Hematopoietic multipotent progenitor cell treated with erythropoietin and hydrocortisone succinate and interleukin-3 and kit ligand, for 17 days (in vitro differentiated cells): ENCODE data around the gene SLC6A7.

Experiments used
- DNase-seq: peaks from one replicate; pipeline ENCODE4 v3.0.0-alpha.2; 2015; ENCODE audit warnings: low spot score

The SLC6A7 gene

DNA sequence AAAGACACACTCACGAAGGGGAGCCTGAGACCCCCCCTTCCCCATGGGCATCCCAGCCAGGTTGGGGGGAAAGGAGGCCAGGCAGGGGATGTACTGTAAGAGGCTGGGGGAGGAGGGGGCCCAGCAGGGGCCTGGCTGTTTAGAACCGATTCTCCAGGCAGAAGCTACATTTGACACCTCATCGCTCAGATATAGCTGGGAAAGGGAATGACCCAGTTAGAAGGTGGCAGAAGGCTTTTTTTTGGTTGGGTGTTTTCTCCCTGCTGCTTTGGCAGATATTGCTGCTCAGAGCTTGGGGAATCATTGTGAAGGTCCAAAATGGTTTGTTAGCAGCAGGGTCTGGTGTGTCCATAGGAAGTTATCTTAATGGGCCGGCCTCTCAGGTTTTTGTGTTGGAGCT, 17.3 kb upstream of the SLC6A7 start:
- no peak for DNase-seq

DNA sequence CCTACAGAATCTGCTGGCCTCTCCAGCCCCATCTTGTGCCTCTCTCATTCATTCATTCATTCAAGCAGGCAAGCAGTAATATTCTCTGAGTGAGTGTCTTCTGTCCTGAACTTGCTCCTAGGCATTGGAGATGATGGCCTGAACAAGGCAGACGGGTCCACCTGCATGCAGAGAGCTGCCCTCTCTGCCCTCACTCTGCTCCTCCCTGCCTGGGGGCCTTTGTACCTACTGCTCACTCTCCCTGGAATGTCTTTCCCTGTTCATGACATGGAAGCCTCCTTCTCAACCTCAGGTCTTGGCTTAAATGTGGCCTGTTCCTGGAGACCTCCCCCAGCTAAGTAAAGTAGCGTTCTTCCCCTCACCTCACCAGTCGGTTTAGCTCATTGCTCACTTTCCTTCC, 16.7 kb upstream of the SLC6A7 start:
- no peak for DNase-seq

DNA sequence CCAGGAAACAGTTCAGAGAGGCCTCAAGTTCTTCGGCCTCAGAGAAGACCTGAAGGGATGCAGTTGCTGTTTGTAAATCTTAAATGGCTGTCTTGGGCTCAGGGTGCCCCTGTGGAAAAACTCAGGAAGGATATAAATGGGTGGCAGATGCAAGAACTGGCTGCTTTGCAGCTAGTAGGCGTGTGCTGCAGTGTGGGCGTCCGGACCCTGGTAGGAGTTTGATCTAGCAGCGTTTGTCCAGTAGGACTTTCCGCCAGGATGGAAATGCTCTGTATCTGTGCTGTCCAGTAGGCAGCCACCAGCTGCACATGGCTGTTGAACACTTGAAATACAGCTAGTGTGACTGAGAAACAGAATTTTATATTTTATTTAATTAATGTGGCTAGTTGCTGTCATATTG, 15.6 kb upstream of the SLC6A7 start:
- DNase-seq: no peak

DNA sequence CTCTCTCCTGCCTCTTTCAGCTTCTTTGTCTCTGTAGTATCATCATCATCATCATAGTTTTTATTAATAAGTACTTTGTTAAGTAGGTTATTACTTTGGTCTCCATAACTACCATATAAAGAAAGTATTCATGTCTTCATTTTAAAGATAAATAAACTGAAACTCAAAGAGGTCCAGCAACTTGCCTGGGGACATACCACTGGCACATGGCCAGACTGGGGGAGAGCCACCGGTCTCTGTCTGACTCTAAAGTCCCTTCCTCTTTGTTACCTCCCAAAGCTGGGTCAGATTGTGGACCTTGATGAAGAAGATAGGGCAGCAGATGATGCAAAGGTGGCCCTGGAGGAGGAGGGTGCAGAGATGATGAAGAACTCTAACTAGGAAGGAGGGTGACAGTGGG, 14.8 kb upstream of the SLC6A7 start:
- DNase-seq: no peak

DNA sequence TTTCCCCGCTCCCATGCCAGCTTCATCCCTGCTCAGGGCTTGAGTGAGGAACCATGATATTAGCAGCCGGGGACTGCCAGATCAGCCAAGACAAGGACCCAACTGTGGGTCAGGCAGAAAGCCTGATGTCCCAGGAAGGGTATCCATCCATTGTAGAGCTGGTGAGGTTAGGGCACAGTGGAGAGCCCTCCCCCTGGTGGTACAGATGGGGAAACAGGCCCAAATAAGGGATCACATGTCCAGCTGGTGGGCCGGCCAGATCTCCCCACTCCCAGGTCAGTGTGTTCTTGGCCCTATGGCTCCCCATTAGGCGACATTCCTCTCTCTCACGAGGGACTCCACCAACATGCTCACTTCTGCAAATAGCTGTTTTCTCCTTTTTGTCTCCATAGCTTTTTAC, 14.3 kb upstream of the SLC6A7 start:
- DNase-seq: no peak

DNA sequence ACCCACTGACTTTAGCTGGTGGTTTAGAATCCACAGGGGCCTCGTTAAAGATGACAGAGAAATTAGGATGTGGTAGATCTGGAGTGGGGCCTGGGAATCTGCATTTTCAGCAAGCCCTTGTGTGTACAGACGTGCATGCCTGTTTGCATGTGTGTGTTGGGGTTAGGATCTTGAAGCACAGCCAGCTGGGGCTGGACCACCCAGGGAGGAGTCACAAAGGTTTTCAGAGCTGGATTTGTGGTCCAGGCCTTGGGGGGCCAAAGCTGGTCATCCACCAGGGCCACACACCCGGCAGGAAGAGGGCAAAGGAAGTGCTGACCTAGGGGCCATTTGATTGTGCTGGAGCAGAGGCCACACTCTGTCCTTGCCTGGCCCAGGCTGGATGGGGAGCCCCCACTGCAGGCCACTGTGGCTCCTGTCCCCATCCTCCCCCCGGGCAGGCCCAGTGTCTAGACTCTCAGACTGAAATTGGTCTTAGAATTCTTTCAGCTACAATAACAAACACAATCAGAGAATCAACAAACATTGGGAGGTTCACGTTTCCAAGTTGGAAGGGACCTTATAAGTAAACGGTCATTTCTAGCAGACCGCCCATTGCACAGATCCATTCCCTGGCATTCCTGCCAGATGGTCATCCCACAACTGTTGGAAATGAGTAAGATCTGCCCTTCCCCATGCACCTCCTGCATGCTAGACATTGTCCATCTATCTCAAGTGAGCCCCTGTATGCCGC, 13.0 kb upstream of the SLC6A7 start:
- no peak for DNase-seq

DNA sequence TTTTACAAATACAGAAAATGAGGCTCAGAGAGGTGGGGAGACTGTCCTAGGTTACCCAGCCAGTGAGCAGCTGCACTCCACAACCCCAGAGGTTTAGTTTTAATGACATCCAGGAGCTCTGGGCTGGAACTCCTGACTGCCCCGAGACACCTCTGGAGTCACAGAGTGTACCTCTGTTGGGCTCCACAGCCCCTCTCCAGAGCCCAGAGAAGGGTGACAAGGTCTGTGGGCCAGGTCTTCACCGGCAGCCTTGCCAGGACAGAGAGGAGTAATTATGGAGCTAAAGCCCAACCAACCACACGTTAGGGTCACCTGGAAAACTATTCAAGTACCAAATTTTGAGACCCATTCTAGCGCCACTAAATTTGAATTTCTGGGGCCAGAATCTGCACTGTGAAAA, 12.1 kb upstream of the SLC6A7 start:
- no peak for DNase-seq

DNA sequence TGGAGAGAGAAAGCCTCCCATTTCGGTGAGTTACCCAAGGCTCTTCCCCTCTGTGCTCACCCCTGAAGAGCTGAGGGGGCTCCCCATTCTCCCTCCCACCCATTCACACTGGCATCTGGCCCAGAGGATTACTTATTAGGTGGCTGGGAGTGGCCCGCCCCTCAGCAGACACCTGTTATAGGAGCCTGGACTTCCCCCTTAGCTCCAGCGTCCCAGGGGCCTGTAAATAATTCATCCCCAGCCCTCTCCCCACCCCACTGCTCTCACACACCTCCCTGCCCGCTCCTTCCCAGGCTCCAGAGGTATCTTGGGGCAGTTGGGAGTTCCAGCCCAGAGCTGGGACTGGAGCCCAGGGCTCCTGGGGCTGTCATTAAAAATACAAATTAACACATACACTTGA, 11.6 kb upstream of the SLC6A7 start:
- no peak for DNase-seq

DNA sequence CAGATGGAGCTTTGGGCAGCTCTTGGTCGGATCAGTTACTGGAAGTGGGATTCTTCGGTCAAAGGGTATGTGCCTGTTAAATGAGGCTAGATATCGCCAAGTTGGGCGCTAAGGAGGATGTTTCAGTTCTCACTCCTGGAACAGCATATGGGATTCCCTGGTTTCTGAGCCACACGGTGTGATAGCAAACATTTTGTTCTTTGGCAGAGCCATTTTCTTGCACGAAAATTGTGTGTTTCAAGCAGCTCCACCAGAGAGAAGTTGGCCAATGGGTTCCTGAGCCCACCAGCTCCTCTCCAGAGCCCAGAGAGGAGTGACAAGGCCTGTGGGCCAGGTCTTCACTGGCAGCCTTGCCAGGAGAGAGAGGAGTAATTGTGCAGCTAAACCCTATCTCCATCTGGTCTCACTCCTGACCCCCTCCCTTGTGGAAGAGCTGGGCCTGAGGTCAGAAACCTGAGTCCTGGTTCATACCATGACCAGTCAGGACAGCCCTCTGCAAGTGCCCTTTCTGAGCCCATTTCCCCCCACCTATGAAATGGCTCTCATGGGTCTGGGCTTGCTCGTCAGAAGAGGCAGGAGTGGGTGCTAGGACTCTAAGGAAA, 10.7 kb upstream of the SLC6A7 start:
- DNase-seq: no peak

DNA sequence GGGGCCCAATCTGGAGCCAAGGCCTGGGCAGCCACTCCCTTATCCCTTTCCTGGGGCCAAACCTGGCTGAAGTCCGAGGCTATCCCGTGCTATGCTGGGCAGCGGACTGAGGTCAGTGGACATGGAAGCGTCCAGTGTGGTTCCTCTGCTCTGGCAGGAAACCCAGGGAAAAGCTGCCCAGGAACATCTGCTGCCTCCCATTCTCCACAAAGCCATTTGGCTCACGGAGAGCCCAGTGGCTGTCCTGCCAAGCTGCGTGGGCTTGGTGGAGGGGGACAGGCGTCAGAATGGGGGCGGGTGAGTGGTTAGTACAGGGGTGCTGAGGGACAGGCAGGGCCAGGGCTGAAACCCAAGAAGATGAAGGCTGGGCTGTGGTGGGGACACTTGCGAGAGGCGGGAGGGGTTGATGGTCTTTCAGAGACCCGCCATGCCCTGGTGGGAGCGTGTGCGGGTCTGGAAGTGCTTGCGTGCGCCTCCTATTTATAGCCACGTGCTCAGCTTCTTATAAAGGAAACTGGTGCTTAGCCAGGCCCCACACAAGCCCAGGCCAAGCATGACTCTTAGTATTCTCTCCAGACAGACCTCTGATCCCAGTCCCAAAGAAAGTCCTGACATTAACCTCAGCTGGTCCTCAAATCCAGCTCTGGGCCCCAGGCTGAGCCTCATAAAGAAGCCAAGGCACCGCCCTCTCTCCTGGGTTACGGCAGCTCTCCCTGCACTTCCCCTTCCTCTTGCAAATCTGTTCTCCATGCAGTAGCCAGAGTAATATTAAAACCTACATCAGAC, 9.4 kb upstream of the SLC6A7 start:
- no peak for DNase-seq

DNA sequence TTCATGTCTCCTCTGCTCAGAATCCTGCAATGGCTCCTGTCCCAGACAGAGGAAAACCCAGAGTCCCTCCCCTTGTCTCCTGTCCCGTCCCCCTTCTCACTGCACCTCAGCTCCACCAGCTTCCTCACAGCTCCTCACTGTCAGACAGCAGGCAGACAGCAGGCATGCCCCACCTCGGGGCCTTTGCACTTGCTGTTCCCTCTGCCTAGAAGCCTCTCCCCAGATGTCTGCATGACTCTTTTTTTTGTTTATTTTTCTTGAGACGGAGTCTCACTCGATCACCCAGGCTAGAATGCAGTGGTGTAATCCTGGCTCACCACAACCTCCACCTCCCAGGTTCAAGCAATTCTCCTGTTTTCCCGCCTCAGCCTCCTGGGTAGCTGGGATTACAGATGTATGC, 8.8 kb upstream of the SLC6A7 start:
- DNase-seq: no peak

DNA sequence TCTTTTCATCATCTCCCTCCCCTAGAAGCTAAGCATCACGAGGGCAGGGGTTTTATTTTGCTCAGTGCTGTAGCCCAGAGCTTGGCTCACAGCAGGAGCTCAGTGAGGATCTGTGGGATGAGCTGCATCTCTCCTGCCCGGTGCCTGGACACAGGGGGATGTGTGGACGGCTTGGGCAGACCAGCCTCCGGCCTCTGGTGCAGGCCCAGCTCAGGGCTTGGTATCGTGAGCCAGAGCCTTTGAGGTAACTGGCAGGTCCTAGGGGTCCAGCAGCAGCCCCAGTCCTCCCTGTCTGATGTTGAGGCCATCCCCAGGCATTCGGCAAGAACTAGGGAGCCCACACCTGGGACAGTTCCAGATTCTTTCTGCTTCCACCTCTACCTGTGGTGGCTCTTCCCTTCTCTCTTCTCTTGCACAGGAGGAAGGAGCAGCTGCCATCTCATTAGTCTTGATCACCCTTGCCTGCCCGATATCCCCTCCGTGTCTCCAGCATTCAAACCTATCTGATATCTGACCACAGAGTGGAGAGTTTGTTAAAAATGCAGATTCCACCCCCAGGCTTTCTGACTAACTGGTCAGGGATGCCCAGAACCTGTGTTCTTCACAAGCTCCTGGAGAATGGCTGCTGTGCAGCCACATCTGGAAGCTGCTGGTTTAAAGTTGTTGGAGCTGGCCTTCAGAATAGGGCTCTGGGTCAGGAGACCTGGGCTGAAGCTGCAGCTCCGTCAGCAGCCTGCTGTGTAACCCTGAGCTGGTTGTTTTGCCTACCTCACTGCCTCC, 7.9 kb upstream of the SLC6A7 start:
- DNase-seq: no peak

DNA sequence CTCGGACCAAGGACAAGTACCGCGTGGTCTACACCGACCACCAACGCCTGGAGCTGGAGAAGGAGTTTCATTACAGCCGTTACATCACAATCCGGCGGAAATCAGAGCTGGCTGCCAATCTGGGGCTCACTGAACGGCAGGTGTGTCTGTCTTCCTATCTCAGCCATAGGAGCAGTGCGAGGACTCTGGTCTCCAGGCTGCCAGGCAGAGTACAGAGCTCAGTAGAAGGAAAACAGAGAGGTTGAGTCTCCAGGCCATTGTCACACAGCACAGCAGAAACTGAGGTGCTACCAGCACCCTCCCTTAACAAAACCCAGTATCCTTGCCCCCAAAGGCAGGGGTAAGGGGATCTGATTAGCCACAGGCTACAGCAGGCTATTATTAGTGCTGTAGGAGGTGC, 7.1 kb upstream of the SLC6A7 start:
- no peak for DNase-seq

DNA sequence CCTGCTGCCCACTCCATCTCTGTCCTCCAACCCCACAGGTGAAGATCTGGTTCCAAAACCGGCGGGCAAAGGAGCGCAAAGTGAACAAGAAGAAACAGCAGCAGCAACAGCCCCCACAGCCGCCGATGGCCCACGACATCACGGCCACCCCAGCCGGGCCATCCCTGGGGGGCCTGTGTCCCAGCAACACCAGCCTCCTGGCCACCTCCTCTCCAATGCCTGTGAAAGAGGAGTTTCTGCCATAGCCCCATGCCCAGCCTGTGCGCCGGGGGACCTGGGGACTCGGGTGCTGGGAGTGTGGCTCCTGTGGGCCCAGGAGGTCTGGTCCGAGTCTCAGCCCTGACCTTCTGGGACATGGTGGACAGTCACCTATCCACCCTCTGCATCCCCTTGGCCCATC, 6.4 kb upstream of the SLC6A7 start:
- no peak for DNase-seq

DNA sequence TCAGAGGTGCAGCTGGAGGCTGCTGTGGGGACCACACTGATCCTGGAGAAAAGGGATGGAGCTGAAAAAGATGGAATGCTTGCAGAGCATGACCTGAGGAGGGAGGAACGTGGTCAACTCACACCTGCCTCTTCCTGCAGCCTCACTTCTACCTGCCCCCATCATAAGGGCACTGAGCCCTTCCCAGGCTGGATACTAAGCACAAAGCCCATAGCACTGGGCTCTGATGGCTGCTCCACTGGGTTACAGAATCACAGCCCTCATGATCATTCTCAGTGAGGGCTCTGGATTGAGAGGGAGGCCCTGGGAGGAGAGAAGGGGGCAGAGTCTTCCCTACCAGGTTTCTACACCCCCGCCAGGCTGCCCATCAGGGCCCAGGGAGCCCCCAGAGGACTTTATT, 5.9 kb upstream of the SLC6A7 start:
- DNase-seq: no peak

DNA sequence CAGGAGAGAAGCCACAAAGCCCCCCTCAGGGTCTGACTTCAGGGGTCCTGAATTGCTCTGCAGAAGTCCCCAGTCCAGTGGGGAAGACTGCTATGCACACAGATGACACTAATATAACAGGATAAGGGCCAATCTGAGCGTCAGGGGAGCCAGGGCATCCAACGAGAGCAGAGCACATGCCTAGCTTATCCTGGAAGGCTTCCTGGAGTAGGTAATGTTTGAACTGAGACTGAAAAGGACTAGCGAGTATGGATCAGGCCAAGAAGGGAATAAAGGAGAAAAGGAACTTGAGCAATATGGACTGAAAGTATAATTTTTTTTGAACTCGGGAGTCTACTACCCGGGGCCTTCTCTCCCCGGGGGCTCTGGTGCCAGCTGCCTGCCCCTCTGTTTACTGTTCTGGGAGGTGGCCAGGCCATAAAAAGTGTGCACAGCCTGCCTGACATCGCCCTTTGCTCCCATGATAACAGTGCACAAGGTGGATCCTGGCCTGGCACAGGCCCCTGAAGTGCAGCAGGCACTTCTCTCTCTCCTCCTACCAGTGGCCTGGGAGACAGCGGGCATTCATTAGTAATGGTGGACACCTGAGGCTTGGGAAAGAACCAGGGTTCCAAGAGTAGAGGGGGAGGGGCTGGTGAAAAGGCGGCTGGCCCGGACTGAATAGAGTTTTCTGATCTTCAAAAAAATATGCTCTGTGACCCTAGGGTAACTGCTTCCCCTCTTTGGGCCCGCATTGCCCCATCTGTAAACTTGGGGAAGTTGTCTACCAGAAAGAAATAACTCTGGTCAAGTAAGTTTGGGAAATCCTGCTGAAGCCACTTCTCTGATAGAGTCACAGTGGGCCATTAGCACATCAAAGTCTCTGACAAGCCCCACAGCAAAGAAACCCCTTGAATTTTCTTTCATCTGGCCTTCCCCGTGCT, 4.6 kb upstream of the SLC6A7 start:
- DNase-seq: no peak

DNA sequence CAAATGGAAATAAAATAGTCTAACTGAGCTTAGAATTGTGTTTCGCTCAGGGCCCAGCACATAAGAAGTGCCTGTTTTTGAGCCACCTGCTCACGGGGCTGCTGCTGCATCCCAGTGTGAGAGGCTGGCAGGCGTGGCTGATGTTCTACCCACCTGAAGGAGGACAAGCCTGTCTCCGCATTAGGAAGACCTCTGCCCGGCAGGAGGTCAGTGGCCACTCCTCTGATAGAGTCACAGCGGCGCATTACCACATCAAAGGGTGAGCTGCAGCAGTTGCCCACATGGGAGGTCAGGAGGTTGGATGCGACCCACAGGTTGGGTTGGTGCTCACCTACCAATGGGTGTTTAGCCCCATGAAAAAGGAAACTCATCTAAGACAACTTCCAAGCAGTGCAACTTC, 3.7 kb upstream of the SLC6A7 start:
- DNase-seq: no peak

DNA sequence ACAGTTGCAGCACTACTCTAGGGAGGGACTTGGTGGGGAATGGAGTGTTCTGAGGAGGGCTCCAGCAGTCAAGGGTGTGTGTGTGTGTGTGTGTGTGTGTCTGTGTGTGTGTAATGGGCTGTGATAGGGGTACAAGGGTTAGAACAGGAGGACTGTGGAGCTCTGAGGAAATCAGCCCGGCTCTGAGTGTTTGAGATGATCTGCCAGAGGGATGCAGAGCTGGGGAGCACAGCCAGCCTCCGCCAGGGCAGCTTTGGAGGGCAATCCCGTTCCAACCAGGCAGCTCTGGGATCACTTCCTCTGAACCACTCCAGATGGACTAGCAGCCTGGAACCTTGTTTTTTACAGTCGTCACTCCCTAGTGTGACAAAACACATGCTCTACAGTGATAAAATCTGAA, 3.0 kb upstream of the SLC6A7 start:
- DNase-seq: no peak

DNA sequence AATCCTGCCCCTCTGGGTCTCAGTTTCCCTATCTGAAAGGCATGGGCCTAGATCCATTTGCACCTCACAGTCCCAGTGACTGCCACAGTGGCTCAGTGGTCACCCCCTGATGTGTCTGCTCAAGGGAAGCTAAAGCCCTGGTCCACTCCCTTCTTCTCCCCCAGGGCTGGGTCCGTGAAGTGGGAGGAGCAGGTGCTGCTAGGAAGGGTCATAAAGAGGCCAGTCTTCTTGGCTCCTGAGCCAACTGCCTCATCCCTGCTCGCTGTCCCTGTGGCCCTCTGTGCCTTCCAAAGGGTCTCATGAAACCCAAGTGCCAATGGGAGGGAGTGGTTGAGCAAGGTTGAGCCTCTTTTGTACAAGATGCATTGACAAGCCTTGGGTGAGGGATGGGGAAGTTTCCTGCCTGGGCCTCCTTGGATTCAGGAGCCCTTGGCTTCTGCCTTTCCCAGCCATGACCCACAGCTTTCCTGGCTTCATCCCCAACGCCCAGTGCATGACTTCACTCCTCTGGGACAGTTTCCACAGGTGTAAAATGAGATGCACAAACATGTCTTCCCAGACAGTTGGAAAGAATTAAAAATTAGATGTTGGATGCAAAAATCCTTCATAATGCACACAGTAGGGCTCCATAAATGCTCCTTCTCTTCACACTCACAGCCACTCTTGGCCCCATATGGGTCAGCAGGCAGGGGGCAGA, 1.6 kb upstream of the SLC6A7 start:
- DNase-seq: no peak

DNA sequence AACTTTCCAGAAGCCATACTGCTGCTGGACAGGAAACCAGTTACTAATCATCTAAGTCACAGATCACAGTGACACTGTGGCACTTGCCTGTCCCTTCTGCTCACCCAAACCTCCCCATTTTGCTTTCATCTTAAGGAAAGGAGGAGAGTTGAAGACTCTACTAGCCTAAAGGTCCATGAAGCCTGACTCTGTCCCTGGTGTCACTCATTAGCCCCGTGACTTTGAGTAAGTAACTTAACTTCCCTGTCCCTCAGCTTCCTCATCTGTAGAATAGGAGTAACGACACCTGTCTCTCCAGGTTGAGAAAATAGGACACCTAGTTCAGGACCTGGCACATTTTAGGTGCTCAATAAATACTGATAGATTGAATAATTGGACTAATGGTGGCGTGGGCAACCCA, 536 bp upstream of the SLC6A7 start:
- DNase-seq: no peak

DNA sequence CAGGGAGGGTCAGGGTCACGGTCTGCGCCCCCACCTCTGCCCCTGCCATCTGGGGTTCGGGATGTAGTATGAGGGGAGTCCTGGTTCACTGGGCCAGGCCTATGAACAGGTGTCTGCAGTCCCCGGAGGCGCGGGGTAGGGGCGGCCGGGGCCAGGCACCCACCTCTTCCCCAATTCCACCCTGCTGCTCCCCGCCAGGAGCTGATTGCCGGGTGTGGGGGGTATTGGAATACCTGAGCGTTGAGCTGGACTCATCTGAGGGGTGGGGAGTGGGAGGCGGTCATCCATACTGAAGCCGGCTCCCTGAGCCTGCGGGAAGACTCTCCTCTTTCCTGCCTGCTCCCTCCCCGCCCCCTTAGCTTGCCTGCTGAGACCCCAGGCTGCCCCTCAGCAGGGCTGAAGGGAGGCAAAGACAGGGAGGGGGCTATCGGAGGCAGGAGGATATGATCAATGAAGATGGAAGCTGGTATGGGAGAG, 679 bp downstream of the SLC6A7 start:
- DNase-seq: no peak
